PC-3 (cell line): ENCODE data around the gene ZMYM2.

Experiments
- EZH2 ChIP-seq: fragments of 300-600 bp; sonication (generic); IDR thresholded peaks from one replicate; pipeline ENCODE4 v1.6.1; 2017; ENCODE audit warnings: antibody characterized with exemption, mild to moderate bottlenecking, low read length; ENCODE audit not compliant: unreplicated experiment
- TF ChIP-seq, protein P1 (sequence below): fragments of 300-600 bp; sonication (generic); conservative IDR thresholded peaks from 2 replicates; pipeline ENCODE4 v1.5.1; 2017; ENCODE audit warnings: antibody characterized with exemption, low read depth, mild to moderate bottlenecking, low read length

DNA sequence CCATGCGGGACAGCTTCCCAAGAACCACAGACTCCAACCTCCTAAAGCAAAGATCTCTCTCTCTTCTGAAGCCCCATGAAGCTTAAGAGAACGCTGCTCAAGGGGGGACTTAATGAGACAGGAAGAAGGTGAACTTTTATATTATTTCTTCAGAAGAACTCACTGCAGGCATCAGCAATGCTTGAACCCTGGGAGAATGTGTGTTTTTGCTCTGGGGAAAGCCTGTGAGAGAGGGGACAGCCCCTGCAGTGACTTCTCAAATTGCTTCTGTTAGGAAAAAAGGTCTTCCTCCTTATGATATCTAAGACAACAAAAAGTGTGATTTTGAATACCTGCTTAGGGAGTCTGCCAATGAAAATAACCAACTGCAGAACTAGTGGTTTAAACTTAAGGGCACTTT lies 179.3 kb downstream of the ZMYM2 start:
- no peak for TF ChIP-seq EZH2
- TF ChIP-seq, protein P1, sequence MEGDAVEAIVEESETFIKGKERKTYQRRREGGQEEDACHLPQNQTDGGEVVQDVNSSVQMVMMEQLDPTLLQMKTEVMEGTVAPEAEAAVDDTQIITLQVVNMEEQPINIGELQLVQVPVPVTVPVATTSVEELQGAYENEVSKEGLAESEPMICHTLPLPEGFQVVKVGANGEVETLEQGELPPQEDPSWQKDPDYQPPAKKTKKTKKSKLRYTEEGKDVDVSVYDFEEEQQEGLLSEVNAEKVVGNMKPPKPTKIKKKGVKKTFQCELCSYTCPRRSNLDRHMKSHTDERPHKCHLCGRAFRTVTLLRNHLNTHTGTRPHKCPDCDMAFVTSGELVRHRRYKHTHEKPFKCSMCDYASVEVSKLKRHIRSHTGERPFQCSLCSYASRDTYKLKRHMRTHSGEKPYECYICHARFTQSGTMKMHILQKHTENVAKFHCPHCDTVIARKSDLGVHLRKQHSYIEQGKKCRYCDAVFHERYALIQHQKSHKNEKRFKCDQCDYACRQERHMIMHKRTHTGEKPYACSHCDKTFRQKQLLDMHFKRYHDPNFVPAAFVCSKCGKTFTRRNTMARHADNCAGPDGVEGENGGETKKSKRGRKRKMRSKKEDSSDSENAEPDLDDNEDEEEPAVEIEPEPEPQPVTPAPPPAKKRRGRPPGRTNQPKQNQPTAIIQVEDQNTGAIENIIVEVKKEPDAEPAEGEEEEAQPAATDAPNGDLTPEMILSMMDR: no peak
